Stomach (tissue), 9 donors: ENCODE results near the gene ANKRD11. TPM values are rescaled to one million over a fixed set of nuclear protein-coding genes. Genes with fewer than 3 reads are reported as not detected.

Source experiments
- DNase-seq, 2 donors: peaks; one replicate each; pipeline versions ENCODE4 v3.0.0 to v3.0.0-alpha.2; 2013 to 2019
- H3K27ac ChIP-seq, 5 donors: fragments of 200-600 bp in 4 of 5; sonication (generic) in 4 of 5; one replicate each; pipeline ENCODE4 v1.5.1; 2013 to 2019; ENCODE audit warnings: mild to moderate bottlenecking in 1 of 5, moderate library complexity in 1 of 5
- H3K27me3 ChIP-seq, 3 donors: fragments of 200-600 bp; sonication (generic); one replicate each; pipeline ENCODE4 v1.5.1; 2017 to 2019; ENCODE audit warnings: mixed run types in 1 of 3
- H3K36me3 ChIP-seq, 4 donors: fragments of 200-600 bp; sonication (generic); 1 replicate in 3 of 4; 2 replicates in 1 of 4; pipeline ENCODE4 v1.5.1; 2016 to 2019
- H3K4me1 ChIP-seq, 4 donors: fragments of 200-600 bp; sonication (generic); one replicate each; pipeline ENCODE4 v1.5.1; 2016 to 2019
- H3K4me3 ChIP-seq, 4 donors: fragments of 200-600 bp; sonication (generic) in 3 of 4; one replicate each; pipeline ENCODE4 v1.5.1; 2016 to 2019; ENCODE audit warnings: mild to moderate bottlenecking in 1 of 4
- H3K9me3 ChIP-seq, 4 donors: fragments of 200-600 bp; sonication (generic); one replicate each; pipeline ENCODE4 v1.5.1; 2016 to 2019
- EP300 ChIP-seq: sonication (generic); formaldehyde crosslinking; IDR thresholded peaks from one replicate; pipeline ENCODE4 v1.6.1; 2017; ENCODE audit warnings: antibody characterized with exemption
- POLR2A ChIP-seq, 4 donors: fragments of 450-650 bp; IDR thresholded peaks; one replicate each; pipeline ENCODE4 v1.6.1; 2016; ENCODE audit warnings: antibody characterized with exemption in 4 of 4, control low read depth in 2 of 4, mild to moderate bottlenecking in 1 of 4, moderate library complexity in 1 of 4
- POLR2AphosphoS5 ChIP-seq, 3 donors: sonication (generic); formaldehyde crosslinking; IDR thresholded peaks; one replicate each; pipeline ENCODE4 v1.6.1; 2016; ENCODE audit warnings: antibody characterized with exemption in 3 of 3
- WGBS, 5 donors: extraction: QIAGEN DNeasy Blood & Tissue Kit in 3 of 5; methylation state at CpG; one replicate each; pipeline versions ENCODE4 v1.1.5 to v1.1.7; 2013 to 2018; 5-methylcytosine and 5-hydroxymethylcytosine counted together
- intact Hi-C: fragments of 100-400 bp; cut with DNase I; formaldehyde crosslinking; loops from one replicate; pipeline ENCODE4 v1.15.1; 2023; ENCODE audit warnings: low total_unique reads
- polyA plus RNA-seq, 3 donors: library from polyadenylated mRNA; stranded (reverse); fragments of 200-250 nt; gene quantifications; one replicate each; pipeline ENCODE4 v1.2.3, GENCODE V29; 2013
- total RNA-seq, 5 donors: library from RNA; depleted of rRNA; stranded (reverse); fragments of >200 nt; gene quantifications; one replicate each; pipeline versions ENCODE4 v1.1.0 to v1.2.3, GENCODE V29; 2014 to 2016
- TF ChIP-seq, protein P1 (sequence below), 7 experiments: fragments of 450-650 bp in 4 of 7; fragments of 200-600 bp in 3 of 7; sonication (generic) in 3 of 7; IDR thresholded peaks; one replicate each; pipeline ENCODE4 v1.5.1; 2016 to 2019; ENCODE audit warnings: antibody characterized with exemption in 7 of 7, control low read depth in 2 of 7, mild to moderate bottlenecking in 1 of 7
- donor health status: healthy with polysubstance abuse.
- donor health status: Bipolar disorder and iron deficiency.
- donor health status: healthy.

Gene ANKRD11
- total and polyA plus RNA-seq, 8 donors: 25.4 to 350 (median 88.7) TPM

DNA sequence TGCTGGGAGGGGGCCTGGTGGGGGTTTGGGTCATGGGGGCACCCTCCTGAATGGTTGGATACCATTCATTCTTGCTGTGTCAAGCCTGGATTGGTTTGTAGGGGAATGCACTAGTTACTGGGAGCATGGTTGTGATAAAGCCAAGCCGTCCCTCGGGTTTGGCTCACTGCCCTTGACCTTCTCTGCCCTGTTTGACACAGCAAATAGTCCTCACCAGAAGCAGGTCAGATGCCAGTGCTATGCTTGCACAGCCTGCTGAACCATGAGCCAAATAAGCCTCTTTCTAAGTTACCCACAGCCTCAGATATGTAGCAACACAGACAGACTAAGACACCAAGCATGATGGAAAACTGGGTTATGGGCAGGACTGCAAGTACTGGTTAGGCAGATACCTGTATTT is 258.3 kb downstream of the ANKRD11 start:
- WGBS, 5 donors: 39 to 68% (median 47%) methylated on average over 2 of the region's 2 CpGs
- Histone ChIP-seq H3K27me3 (no peaks in the 10 kb centered on the region), H3K4me1 (no peaks in the 10 kb centered on the region), H3K4me3 (no peak overlapping the region), H3K9me3 (peaks cover 6 to 15% (median 11%) of the 10 kb centered on the region in 4 donors), H3K36me3 (peaks cover 34 to 77% (median 75%) of the 10 kb centered on the region in 4 donors), H3K27ac (no peak overlapping the region)
- no peak for TF ChIP-seq EP300
- TF ChIP-seq, protein P1, sequence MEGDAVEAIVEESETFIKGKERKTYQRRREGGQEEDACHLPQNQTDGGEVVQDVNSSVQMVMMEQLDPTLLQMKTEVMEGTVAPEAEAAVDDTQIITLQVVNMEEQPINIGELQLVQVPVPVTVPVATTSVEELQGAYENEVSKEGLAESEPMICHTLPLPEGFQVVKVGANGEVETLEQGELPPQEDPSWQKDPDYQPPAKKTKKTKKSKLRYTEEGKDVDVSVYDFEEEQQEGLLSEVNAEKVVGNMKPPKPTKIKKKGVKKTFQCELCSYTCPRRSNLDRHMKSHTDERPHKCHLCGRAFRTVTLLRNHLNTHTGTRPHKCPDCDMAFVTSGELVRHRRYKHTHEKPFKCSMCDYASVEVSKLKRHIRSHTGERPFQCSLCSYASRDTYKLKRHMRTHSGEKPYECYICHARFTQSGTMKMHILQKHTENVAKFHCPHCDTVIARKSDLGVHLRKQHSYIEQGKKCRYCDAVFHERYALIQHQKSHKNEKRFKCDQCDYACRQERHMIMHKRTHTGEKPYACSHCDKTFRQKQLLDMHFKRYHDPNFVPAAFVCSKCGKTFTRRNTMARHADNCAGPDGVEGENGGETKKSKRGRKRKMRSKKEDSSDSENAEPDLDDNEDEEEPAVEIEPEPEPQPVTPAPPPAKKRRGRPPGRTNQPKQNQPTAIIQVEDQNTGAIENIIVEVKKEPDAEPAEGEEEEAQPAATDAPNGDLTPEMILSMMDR (IDR thresholded peaks at IDR 0.05): no peak
- TF ChIP-seq POLR2A (IDR thresholded peaks at IDR 0.05): no peak
- intact Hi-C loops: no loop called here
- DNase-seq: no peak

DNA sequence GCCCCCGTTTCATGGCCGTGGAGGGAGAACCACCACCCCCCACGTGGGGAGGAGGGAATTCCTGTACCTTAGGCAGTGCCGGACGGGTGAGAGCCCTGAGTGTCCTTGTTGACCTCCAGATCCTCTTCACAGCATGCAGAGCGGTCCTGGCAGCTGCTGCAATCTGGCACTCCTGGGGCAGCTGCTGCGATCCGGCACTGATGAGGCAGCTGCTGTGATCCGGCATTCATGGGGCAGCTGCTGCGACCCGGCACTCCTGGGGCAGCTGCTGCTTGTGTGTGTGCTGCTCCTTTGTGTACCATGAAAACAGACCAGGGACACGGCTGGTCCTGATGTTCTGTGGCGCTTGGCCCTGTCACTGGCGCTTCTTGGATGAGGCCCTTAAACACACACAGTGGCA is 260.1 kb downstream of the ANKRD11 start:
- 90 to 96% (median 93%) methylated on average over 13 to 14 of the region's 14 CpGs for WGBS, 5 donors
- no peak for DNase-seq
- no peak overlapping the region for H3K27ac ChIP-seq
- peaks cover 51 to 95% (median 94%) of the 10 kb centered on the region in 4 donors for H3K36me3 ChIP-seq
- peaks cover 6 to 22% (median 14%) of the 10 kb centered on the region in 4 donors for H3K9me3 ChIP-seq
- intact Hi-C loops: no loop called here
- TF ChIP-seq POLR2A (IDR thresholded peaks at IDR 0.05) (no peak), POLR2AphosphoS5 (IDR thresholded peaks at IDR 0.05) (no peak), EP300 (no peak)
- TF ChIP-seq, protein P1 (IDR thresholded peaks at IDR 0.05): no peak
- no peaks in the 10 kb centered on the region for H3K4me1 ChIP-seq
- no peaks in the 10 kb centered on the region for H3K27me3 ChIP-seq
- H3K4me3 ChIP-seq: no peak overlapping the region

DNA sequence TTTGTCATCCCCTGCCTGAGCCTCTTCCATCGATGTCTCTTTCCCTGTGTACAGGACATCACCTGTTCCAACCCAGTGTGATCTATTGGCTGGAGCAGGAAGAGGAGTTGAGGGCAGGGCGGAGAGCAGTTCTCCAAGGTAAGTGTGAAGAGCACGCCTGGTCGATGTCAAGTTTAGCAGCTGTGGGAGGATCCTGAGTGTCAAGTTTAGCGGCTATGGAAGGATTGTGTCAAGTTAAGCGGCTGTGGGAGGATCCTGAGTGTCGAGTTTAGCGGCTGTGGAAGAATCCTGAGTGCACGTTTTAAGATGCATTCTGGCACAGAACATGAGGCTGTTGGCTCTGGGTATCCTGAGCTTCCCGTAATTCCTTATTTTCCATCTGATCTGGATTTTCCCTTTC is 265.7 kb downstream of the ANKRD11 start:
- DNase-seq: no peak
- H3K36me3 ChIP-seq: peaks cover 58 to 99% (median 97%) of the 10 kb centered on the region in 4 donors
- no peaks in the 10 kb centered on the region for H3K4me1 ChIP-seq
- H3K27me3 ChIP-seq: no peaks in the 10 kb centered on the region
- WGBS, 5 donors: 93 to 97% (median 96%) methylated on average over 7 to 10 of the region's 10 CpGs
- intact Hi-C loops: no loop called here
- H3K4me3 ChIP-seq: no peak overlapping the region
- TF ChIP-seq POLR2AphosphoS5 (IDR thresholded peaks at IDR 0.05): no peak
- H3K27ac ChIP-seq: no peak overlapping the region
- peaks cover 6 to 22% (median 14%) of the 10 kb centered on the region in 4 donors for H3K9me3 ChIP-seq

DNA sequence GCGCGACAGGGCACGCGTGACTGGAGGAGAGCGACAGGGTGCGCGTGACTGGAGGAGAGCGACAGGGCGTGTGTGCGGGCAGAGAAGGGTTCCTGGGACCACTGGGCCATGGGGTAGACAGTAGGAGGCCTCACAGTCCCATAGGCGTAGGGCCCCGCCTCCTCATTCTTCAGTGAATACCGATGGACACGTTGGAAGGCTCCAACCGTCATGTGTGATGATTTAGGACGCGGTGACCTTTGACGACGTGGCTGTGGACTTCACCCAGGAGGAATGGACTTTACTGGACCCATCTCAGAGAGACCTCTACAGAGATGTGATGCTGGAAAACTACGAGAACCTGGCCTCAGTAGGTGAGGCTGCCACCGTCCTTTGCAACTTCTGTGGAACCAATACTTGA is 267.4 kb downstream of the ANKRD11 start:
- DNase-seq: no peak
- Histone ChIP-seq H3K27me3 (no peaks in the 10 kb centered on the region), H3K4me3 (no peak overlapping the region), H3K4me1 (peaks cover 9 to 17% (median 17%) of the 10 kb centered on the region in 4 donors), H3K9me3 (peaks cover 3 to 16% (median 11%) of the 10 kb centered on the region in 4 donors), H3K27ac (no peak overlapping the region), H3K36me3 (peaks cover 52 to 85% (median 81%) of the 10 kb centered on the region in 4 donors)
- WGBS, 5 donors: 92 to 95% (median 94%) methylated on average over 21 of the region's 21 CpGs
- TF ChIP-seq, protein P1 (IDR thresholded peaks at IDR 0.05): no peak
- no peak for TF ChIP-seq EP300
- TF ChIP-seq POLR2AphosphoS5 (IDR thresholded peaks at IDR 0.05): no peak
- no peak for TF ChIP-seq POLR2A (IDR thresholded peaks at IDR 0.05)
- intact Hi-C loops: no loop called here

DNA sequence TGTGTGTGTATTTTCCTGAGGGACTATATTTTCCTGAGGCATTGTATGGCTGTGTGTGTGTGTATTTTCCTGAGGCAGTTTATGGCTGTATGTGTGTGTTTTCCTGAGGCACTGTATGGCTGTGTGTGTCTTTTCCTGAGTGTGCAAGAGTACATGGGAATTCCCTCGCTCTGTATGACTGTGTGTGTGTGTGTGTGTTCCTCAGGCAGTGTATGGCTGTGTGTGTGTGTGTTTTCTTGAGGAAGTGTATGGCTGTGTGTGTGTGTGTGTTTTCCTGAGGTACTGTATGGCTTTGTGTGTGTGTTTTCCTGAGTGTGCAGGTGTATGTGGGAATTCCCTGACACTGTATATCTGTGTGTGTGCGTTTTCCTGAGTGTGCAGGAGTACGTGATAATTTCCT is 268.8 kb downstream of the ANKRD11 start:
- H3K4me1 ChIP-seq: peaks cover 13 to 25% (median 22%) of the 10 kb centered on the region in 4 donors
- no peaks in the 10 kb centered on the region for H3K27me3 ChIP-seq
- peaks cover 0 to 3% (median under 1%) of the 10 kb centered on the region in 4 donors for H3K9me3 ChIP-seq
- 83 to 99% (median 89%) methylated on average over 3 of the region's 3 CpGs for WGBS, 5 donors
- peaks cover 39 to 72% (median 67%) of the 10 kb centered on the region in 4 donors for H3K36me3 ChIP-seq
- no peak for TF ChIP-seq POLR2AphosphoS5 (IDR thresholded peaks at IDR 0.05)
- no peak for TF ChIP-seq POLR2A (IDR thresholded peaks at IDR 0.05)
- no peak for TF ChIP-seq EP300
- TF ChIP-seq, protein P1 (IDR thresholded peaks at IDR 0.05): no peak
- no peak for DNase-seq
- H3K4me3 ChIP-seq: no peak overlapping the region
- intact Hi-C loops: no loop called here
- H3K27ac ChIP-seq: no peak overlapping the region
